ENCODE data around the gene CPEB1.

CPEB1 gene

GRCh38 chr15:82670699-82671098 lies 23.5 kb upstream of the CPEB1 start:
- DNase-seq (ENCODE audit: low read depth in 1 of 2, low spot score in 1 of 2), result no peak
- no peaks in the 10 kb centered on the region for H3K27me3 ChIP-seq (ENCODE audit: insufficient read depth, poor library complexity, severe bottlenecking)
- H3K27ac ChIP-seq (replicated peaks), result no peak overlapping the region
- TF ChIP-seq GABPA (IDR thresholded peaks at IDR 0.05; ENCODE audit: low read depth), result no peak
- no peak for TF ChIP-seq SPI1 (IDR thresholded peaks at IDR 0.05; ENCODE audit: borderline replicate concordance, low read depth)
- TF ChIP-seq POLR2AphosphoS5 (IDR thresholded peaks at IDR 0.05; ENCODE audit: low read depth), result no peak
- TF ChIP-seq, protein P1, sequence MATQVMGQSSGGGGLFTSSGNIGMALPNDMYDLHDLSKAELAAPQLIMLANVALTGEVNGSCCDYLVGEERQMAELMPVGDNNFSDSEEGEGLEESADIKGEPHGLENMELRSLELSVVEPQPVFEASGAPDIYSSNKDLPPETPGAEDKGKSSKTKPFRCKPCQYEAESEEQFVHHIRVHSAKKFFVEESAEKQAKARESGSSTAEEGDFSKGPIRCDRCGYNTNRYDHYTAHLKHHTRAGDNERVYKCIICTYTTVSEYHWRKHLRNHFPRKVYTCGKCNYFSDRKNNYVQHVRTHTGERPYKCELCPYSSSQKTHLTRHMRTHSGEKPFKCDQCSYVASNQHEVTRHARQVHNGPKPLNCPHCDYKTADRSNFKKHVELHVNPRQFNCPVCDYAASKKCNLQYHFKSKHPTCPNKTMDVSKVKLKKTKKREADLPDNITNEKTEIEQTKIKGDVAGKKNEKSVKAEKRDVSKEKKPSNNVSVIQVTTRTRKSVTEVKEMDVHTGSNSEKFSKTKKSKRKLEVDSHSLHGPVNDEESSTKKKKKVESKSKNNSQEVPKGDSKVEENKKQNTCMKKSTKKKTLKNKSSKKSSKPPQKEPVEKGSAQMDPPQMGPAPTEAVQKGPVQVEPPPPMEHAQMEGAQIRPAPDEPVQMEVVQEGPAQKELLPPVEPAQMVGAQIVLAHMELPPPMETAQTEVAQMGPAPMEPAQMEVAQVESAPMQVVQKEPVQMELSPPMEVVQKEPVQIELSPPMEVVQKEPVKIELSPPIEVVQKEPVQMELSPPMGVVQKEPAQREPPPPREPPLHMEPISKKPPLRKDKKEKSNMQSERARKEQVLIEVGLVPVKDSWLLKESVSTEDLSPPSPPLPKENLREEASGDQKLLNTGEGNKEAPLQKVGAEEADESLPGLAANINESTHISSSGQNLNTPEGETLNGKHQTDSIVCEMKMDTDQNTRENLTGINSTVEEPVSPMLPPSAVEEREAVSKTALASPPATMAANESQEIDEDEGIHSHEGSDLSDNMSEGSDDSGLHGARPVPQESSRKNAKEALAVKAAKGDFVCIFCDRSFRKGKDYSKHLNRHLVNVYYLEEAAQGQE (IDR thresholded peaks at IDR 0.05; ENCODE audit: insufficient replicate concordance, low read depth), result no peak
- TF ChIP-seq, protein P2, sequence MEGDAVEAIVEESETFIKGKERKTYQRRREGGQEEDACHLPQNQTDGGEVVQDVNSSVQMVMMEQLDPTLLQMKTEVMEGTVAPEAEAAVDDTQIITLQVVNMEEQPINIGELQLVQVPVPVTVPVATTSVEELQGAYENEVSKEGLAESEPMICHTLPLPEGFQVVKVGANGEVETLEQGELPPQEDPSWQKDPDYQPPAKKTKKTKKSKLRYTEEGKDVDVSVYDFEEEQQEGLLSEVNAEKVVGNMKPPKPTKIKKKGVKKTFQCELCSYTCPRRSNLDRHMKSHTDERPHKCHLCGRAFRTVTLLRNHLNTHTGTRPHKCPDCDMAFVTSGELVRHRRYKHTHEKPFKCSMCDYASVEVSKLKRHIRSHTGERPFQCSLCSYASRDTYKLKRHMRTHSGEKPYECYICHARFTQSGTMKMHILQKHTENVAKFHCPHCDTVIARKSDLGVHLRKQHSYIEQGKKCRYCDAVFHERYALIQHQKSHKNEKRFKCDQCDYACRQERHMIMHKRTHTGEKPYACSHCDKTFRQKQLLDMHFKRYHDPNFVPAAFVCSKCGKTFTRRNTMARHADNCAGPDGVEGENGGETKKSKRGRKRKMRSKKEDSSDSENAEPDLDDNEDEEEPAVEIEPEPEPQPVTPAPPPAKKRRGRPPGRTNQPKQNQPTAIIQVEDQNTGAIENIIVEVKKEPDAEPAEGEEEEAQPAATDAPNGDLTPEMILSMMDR (IDR thresholded peaks at IDR 0.05; ENCODE audit: insufficient read depth, low read length), result no peak
- no peak overlapping the region for H3K4me3 ChIP-seq (replicated peaks; ENCODE audit: insufficient read depth, low read length)

DNA sequence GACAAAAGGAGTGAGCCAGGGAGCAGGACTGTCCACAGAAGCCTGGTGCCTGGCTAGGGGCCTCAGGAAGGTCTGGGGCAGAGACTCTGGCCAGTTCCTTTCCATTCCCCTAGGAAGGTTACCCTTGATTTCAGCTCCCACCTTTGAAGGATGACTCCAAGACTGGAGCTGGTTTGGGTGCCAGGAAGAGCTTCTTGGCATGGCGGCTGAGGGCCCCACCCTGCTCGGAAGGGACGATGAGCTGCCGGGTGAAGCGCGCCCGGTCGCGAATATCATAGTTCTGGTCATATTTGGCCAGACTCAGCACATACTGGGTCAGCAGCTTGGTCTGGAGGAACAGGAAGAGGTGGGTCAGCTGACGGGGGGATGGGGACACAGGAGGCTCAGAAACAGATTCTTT lies 19.4 kb upstream of the CPEB1 start:
- DNase-seq (ENCODE audit: low read depth in 1 of 2, low spot score in 1 of 2), result no peak
- Histone ChIP-seq H3K27ac (replicated peaks) (no peak overlapping the region), H3K27me3 (ENCODE audit: insufficient read depth, poor library complexity, severe bottlenecking) (no peaks in the 10 kb centered on the region), H3K4me3 (replicated peaks; ENCODE audit: insufficient read depth, low read length) (no peak overlapping the region)
- TF ChIP-seq, protein P1 (IDR thresholded peaks at IDR 0.05; ENCODE audit: insufficient replicate concordance, low read depth), result no peak
- TF ChIP-seq, protein P2 (IDR thresholded peaks at IDR 0.05; ENCODE audit: insufficient read depth, low read length), result no peak
- TF ChIP-seq GABPA (IDR thresholded peaks at IDR 0.05; ENCODE audit: low read depth), result no peak
- no peak for TF ChIP-seq POLR2AphosphoS5 (IDR thresholded peaks at IDR 0.05; ENCODE audit: low read depth)
- no peak for TF ChIP-seq SPI1 (IDR thresholded peaks at IDR 0.05; ENCODE audit: borderline replicate concordance, low read depth)

- Histone ChIP-seq H3K27ac (replicated peaks) (no peak overlapping the region), H3K27me3 (ENCODE audit: insufficient read depth, poor library complexity, severe bottlenecking) (no peaks in the 10 kb centered on the region), H3K4me3 (replicated peaks; ENCODE audit: insufficient read depth, low read length) (no peak overlapping the region)
- TF ChIP-seq SPI1 (IDR thresholded peaks at IDR 0.05; ENCODE audit: borderline replicate concordance, low read depth), result no peak
- TF ChIP-seq, protein P2 (IDR thresholded peaks at IDR 0.05; ENCODE audit: insufficient read depth, low read length), result no peak
- TF ChIP-seq, protein P1 (IDR thresholded peaks at IDR 0.05; ENCODE audit: insufficient replicate concordance, low read depth), result no peak
- TF ChIP-seq POLR2AphosphoS5 (IDR thresholded peaks at IDR 0.05; ENCODE audit: low read depth), result no peak
- no peak for TF ChIP-seq GABPA (IDR thresholded peaks at IDR 0.05; ENCODE audit: low read depth)
- DNase-seq (ENCODE audit: low read depth in 1 of 2, low spot score in 1 of 2), result no peak
Observed at GRCh38 chr15:82664021-82664420, 16.9 kb upstream of the CPEB1 start.

Measured in HL-60 (cell line).